H54 (cell line): ENCODE results near the gene RAB38.

ENCODE experiments used
- DNase-seq: peaks from one replicate; pipeline ENCODE4 v3.0.0; 2011; ENCODE audit warnings: low spot score, mixed read lengths; ENCODE audit not compliant: insufficient read length
- FAIRE-seq: peaks from 3 replicates; lab custom pipeline; 2011; peaks lifted over from hg19 to GRCh38; lab: Jason Lieb, UNC
- POLR2A ChIP-seq: IDR thresholded peaks from 2 replicates; pipeline ENCODE4 v1.6.1; 2011; ENCODE audit warnings: low read depth, mild to moderate bottlenecking, low read length

RAB38 gene

GRCh38 chr11:88181776-88182175 is 6.5 kb upstream of the RAB38 start:
- no peak for DNase-seq
- no peak for TF ChIP-seq POLR2A
- FAIRE-seq: no peak

- DNase-seq: no peak
These were observed 4.9 kb upstream of the RAB38 start for GRCh38 chr11:88179971-88180629.

GRCh38 chr11:88179141-88179540 is 3.9 kb upstream of the RAB38 start:
- TF ChIP-seq POLR2A: no peak
- DNase-seq (no peak), FAIRE-seq (no peak)

More at GRCh38 chr11:88179971-88180629, 4.9 kb upstream of the RAB38 start:
- FAIRE-seq: no peak
- no peak for TF ChIP-seq POLR2A

- DNase-seq: no peak
- FAIRE-seq: no peak
- TF ChIP-seq POLR2A: no peak
These were observed 2.9 kb upstream of the RAB38 start for GRCh38 chr11:88178191-88178590.

GRCh38 chr11:88175569-88176075 is 379 bp upstream of the RAB38 start:
- no peak for TF ChIP-seq POLR2A
- FAIRE-seq: no peak
- DNase-seq: no peak

- no peak for FAIRE-seq
- TF ChIP-seq POLR2A: no peak
- DNase-seq: no peak
These were observed 1.3 kb downstream of the RAB38 start for GRCh38 chr11:88173956-88174355.

GRCh38 chr11:88171982-88172381 is 3.3 kb downstream of the RAB38 start:
- FAIRE-seq (no peak), DNase-seq (no peak)
- TF ChIP-seq POLR2A: no peak

GRCh38 chr11:88170673-88171072 is 4.6 kb downstream of the RAB38 start:
- FAIRE-seq: no peak
- DNase-seq: no peak
- no peak for TF ChIP-seq POLR2A

GRCh38 chr11:88169881-88170280 is 5.4 kb downstream of the RAB38 start:
- TF ChIP-seq POLR2A: no peak
- DNase-seq (no peak), FAIRE-seq (no peak)

- DNase-seq: no peak
- no peak for FAIRE-seq
- no peak for TF ChIP-seq POLR2A
These were observed 5.8 kb downstream of the RAB38 start for GRCh38 chr11:88169471-88169870.

GRCh38 chr11:88167853-88168252 is 7.4 kb downstream of the RAB38 start:
- no peak for TF ChIP-seq POLR2A
- DNase-seq (no peak), FAIRE-seq (no peak)

GRCh38 chr11:88164806-88165585 is 10.2 kb downstream of the RAB38 start:
- DNase-seq: no peak
- no peak for FAIRE-seq
- no peak for TF ChIP-seq POLR2A

- DNase-seq (no peak), FAIRE-seq (no peak)
- TF ChIP-seq POLR2A: no peak
These were observed 10.9 kb downstream of the RAB38 start for GRCh38 chr11:88164320-88164719.

GRCh38 chr11:88158081-88158480 is 17.2 kb downstream of the RAB38 start:
- TF ChIP-seq POLR2A: no peak

More at GRCh38 chr11:88158081-88158480, 17.2 kb downstream of the RAB38 start:
- FAIRE-seq: no peak
- DNase-seq: no peak
